Thyroid gland (tissue), 4 donors: Measurements from ENCODE around the gene TBCD. TPM values are rescaled to one million over a fixed set of nuclear protein-coding genes. Genes with fewer than 3 reads are reported as not detected.
"Not testable (repeated sequence)": the region's sequence is repeated elsewhere in the genome, so short reads cannot be mapped to it uniquely, and the experiment has no call there.

Experiments
- DNase-seq, 2 donors: peaks; one replicate each; pipeline ENCODE4 v3.0.0-alpha.2; 2019
- H3K27ac ChIP-seq, 3 donors: fragments of 200-600 bp; sonication (generic); 1 replicate in 2 of 3; 2 replicates in 1 of 3; pipeline ENCODE4 v1.5.1; 2016 to 2019; ENCODE audit warnings: mild to moderate bottlenecking in 1 of 3, moderate library complexity in 1 of 3
- H3K27me3 ChIP-seq: fragments of 200-600 bp; sonication (generic); one replicate; pipeline ENCODE4 v1.5.1; 2019
- H3K36me3 ChIP-seq, 2 donors: fragments of 200-600 bp; sonication (generic); one replicate each; pipeline ENCODE4 v1.5.1; 2016 to 2019
- H3K4me1 ChIP-seq, 2 donors: fragments of 200-600 bp; sonication (generic); one replicate each; pipeline ENCODE4 v1.5.1; 2017 to 2019
- H3K4me3 ChIP-seq, 3 donors: fragments of 200-600 bp; sonication (generic); replicated peaks in 1 of 3; 1 replicate in 2 of 3; 2 replicates in 1 of 3; pipeline ENCODE4 v1.5.1; 2016; ENCODE audit warnings: mild to moderate bottlenecking in 1 of 3
- H3K9me3 ChIP-seq: fragments of 200-600 bp; sonication (generic); one replicate; pipeline ENCODE4 v1.5.1; 2017
- POLR2A ChIP-seq, 2 donors: fragments of 450-650 bp; IDR thresholded peaks; one replicate each; pipeline ENCODE4 v1.6.1; 2017; ENCODE audit warnings: antibody characterized with exemption in 2 of 2, mild to moderate bottlenecking in 2 of 2, moderate library complexity in 1 of 2
- WGBS, 2 donors: methylation state at CpG; one replicate each; pipeline ENCODE4 v1.1.5; 2017; 5-methylcytosine and 5-hydroxymethylcytosine counted together
- intact Hi-C: fragments of 100-400 bp; cut with DNase I; formaldehyde crosslinking; loops from one replicate; pipeline ENCODE4 v1.15.1; 2023
- total RNA-seq, 4 donors: library from RNA; depleted of rRNA; stranded (reverse); fragments of >200 nt; gene quantifications; one replicate each; pipeline ENCODE4 v1.2.3, GENCODE V29; 2016
- TF ChIP-seq, protein P1 (sequence below), 6 experiments: fragments of 200-600 bp in 3 of 6; fragments of 450-650 bp in 3 of 6; sonication (generic) in 3 of 6; IDR thresholded peaks; one replicate each; pipeline ENCODE4 v1.5.1; 2016 to 2019; ENCODE audit warnings: antibody characterized with exemption in 6 of 6, mild to moderate bottlenecking in 2 of 6, inconsistent platforms in 1 of 6, moderate library complexity in 1 of 6

Gene TBCD
- total RNA-seq, 4 donors from 2014 or later = 72.6 to 85.9 (median 79.6) TPM

DNA sequence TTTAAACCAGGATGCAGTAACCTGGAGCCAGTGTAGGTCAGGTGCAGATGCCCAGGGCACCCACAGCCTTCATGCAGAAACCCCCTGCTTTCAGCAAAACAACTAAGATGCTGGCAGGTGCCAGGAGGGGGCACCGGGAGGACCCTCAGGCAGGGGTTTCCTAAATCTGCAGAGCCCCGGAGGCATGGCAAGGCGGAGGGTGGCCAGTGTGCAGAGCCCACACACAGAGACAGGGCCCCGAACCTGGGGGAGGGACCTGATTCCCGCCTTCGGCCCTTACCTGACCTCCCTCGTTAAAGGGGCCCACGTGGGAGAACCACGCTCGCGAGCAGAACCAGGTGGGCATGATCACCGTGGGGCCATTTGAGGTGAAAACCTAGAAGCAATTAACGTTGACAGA lies 213.5 kb downstream of the TBCD start:
- WGBS, 2 donors = 84 to 98% methylated on average over 13 of the region's 13 CpGs
- H3K27ac ChIP-seq = no peak overlapping the region
- H3K9me3 ChIP-seq = no peaks in the 10 kb centered on the region
- no peaks in the 10 kb centered on the region for H3K27me3 ChIP-seq
- peaks cover 0 to 12% of the 10 kb centered on the region in 2 donors for H3K4me1 ChIP-seq
- TF ChIP-seq, protein P1, sequence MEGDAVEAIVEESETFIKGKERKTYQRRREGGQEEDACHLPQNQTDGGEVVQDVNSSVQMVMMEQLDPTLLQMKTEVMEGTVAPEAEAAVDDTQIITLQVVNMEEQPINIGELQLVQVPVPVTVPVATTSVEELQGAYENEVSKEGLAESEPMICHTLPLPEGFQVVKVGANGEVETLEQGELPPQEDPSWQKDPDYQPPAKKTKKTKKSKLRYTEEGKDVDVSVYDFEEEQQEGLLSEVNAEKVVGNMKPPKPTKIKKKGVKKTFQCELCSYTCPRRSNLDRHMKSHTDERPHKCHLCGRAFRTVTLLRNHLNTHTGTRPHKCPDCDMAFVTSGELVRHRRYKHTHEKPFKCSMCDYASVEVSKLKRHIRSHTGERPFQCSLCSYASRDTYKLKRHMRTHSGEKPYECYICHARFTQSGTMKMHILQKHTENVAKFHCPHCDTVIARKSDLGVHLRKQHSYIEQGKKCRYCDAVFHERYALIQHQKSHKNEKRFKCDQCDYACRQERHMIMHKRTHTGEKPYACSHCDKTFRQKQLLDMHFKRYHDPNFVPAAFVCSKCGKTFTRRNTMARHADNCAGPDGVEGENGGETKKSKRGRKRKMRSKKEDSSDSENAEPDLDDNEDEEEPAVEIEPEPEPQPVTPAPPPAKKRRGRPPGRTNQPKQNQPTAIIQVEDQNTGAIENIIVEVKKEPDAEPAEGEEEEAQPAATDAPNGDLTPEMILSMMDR (IDR thresholded peaks at IDR 0.05) = no peak
- no peak for TF ChIP-seq POLR2A (IDR thresholded peaks at IDR 0.05)
- no peak overlapping the region for H3K4me3 ChIP-seq
- intact Hi-C loops = no loop called here
- no peak for DNase-seq
- no peaks in the 10 kb centered on the region for H3K36me3 ChIP-seq

DNA sequence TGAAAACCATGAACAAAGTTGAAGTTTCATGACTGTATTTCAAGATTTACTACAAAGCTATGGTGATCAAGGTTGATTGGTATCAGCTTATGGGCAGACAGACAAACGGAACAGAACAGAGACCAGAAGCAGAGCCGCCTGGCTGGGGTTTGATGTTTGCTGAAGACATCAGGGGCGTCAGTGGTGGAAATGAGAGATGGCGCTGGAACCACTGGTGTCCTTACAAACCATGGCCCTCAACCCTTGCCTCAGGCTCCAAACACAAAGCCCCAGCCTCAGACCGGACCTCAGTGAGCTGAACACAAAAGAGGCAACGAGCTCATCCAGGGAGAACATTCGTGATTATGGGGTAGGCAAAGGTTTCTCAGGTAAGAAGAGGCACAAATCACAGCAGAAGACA lies 214.6 kb downstream of the TBCD start:
- intact Hi-C loops = no loop called here
- H3K36me3 ChIP-seq = no peaks in the 10 kb centered on the region
- H3K4me1 ChIP-seq = peaks cover 0 to 12% of the 10 kb centered on the region in 2 donors
- no peak overlapping the region for H3K27ac ChIP-seq
- TF ChIP-seq POLR2A (IDR thresholded peaks at IDR 0.05) = no peak
- TF ChIP-seq, protein P1 (IDR thresholded peaks at IDR 0.05) = no peak
- H3K4me3 ChIP-seq = no peak overlapping the region
- DNase-seq = no peak
- WGBS, 2 donors = 93 to 95% methylated on average over 7 of the region's 7 CpGs
- H3K9me3 ChIP-seq = no peaks in the 10 kb centered on the region
- H3K27me3 ChIP-seq = no peaks in the 10 kb centered on the region

DNA sequence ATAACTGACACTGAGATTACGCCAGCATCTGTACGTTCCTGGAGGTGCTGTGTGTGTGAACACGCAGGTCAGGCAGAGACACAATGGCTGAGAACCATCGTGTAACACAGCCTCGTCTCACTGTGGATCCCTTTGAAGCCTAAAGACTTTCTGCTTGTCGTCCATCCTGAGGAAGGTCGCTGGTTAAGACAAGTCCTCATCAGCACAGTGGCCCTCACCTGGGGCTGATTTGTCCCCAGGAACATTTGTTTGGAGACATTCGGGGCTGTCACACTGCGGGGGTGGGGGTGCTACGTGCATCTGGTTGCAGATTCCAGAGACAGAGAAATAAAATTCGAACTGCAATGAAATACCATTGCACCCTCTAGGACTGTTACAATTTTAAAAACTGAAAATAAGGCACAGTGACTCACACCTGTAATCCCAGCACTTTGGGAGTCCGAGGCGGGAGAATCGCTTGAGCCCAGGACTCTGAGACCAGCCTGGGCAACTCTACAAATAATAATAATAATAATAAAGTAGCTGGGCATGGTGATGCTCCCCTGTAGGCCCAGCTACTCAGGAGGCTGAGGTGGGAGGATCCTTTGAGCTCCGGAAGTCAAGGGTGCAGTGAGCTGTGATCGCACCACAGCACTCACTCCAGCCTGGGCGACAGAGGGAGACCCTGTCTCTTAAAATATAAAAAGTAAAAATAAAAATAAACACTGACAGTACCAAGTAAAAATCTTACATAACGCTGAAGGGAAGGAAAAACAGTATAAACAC lies 215.6 kb downstream of the TBCD start:
- Histone ChIP-seq H3K4me1 (peaks cover 0 to 12% of the 10 kb centered on the region in 2 donors), H3K9me3 (no peaks in the 10 kb centered on the region), H3K4me3 (no peak overlapping the region), H3K36me3 (no peaks in the 10 kb centered on the region), H3K27me3 (no peaks in the 10 kb centered on the region), H3K27ac (no peak overlapping the region)
- WGBS, 2 donors = 91 to 92% methylated on average over 18 of the region's 18 CpGs
- no peak for DNase-seq
- intact Hi-C loops = no loop called here
- TF ChIP-seq POLR2A (IDR thresholded peaks at IDR 0.05) = no peak
- TF ChIP-seq, protein P1 (IDR thresholded peaks at IDR 0.05) = no peak

DNA sequence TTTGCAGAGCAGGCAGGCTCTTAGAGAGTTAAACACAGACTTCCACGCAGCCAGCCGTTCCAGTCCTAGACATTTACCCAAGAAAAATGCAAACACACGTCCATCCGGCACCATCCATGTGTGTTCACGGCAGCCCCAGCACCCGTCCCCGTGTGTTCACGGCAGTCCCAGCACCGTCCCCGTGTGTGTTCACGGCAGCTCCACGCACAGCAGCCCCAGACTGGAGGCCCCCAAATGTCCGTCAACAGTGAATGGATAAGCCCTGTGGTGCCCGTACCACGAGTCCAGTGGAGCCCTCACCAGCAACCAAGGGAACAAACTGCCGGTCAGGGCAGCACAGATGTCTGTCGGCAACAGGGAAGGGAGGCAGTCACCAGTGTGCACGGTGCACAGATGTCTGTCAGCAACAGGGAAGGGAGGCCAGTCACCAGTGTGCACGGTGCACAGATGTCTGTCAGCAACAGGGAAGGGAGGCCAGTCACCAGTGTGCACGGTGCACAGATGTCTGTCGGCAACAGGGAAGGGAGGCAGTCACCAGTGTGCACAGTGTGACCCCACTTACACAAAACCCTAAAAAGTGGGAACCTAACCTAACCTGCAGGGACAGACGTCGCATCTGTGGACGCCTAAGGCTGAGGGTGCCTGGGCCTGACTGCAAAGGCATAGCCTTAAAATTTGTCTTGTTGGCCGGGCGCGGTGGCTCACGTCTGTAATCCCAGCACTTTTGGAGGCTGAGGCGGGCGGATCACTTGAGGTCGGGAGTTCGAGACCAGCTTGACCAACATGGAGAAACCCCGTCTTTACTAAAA lies 216.4 kb downstream of the TBCD start:
- DNase-seq, intact Hi-C loops, H3K4me3 ChIP-seq, H3K9me3 ChIP-seq, H3K27me3 ChIP-seq, H3K4me1 ChIP-seq, H3K27ac ChIP-seq, H3K36me3 ChIP-seq: not testable (repeated sequence)
- 72 to 77% methylated on average over 25 to 33 of the region's 33 CpGs for WGBS, 2 donors

DNA sequence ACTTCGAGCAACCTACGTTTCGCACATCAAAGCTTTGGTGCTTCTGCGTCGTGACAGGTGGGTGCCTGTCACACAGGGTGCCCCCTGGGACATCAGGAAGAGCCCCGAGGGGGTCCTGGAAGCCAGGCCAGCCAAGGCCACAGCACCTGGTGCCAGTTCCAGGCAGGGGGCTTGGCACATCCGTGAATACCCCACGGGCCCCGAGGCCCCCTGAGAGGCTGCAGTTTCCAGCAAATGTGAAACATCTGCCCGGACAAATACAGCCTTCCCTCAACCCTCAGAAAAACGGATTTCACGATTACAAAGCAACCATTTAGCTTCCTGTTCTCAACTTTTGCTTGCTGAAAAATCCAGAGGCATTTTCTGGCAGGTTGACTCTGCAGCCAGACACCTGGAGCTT lies 218.2 kb downstream of the TBCD start:
- DNase-seq = no peak
- H3K36me3 ChIP-seq = no peaks in the 10 kb centered on the region
- no peaks in the 10 kb centered on the region for H3K9me3 ChIP-seq
- intact Hi-C loops = no loop called here
- H3K27me3 ChIP-seq = no peaks in the 10 kb centered on the region
- 76 to 82% methylated on average over 12 of the region's 12 CpGs for WGBS, 2 donors
- H3K4me1 ChIP-seq = no peaks in the 10 kb centered on the region
- no peak overlapping the region for H3K27ac ChIP-seq
- no peak overlapping the region for H3K4me3 ChIP-seq
- TF ChIP-seq, protein P1 (IDR thresholded peaks at IDR 0.05) = no peak
- TF ChIP-seq POLR2A (IDR thresholded peaks at IDR 0.05) = no peak
